ENCODE data around the gene CRB1. TPM values are rescaled to one million over a fixed set of nuclear protein-coding genes. Genes with fewer than 3 reads are reported as not detected.

CRB1 gene
- polyA plus RNA-seq, 1 donor (not counting 4 experiments of a cell fraction or from before 2014, with no cell fraction given) = 0.04 TPM

DNA sequence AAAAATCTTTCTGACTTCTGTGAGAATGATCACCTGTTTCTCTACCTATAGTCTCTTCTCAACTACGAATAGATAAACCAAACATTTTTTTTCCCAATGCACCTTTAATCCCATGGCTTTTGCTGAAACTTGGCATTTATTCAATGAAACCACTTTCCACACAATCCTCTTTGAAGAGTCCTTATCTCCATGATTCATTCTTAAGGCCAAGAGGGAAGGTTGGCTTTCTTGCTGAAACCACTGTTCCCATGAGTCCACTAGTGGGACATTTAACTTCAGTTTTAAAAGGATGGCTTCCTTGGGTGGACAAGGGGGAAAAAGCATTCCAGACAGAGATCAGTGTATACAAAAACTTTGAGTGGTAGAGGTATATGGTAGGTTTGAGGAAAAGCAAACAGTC, 73.6 kb downstream of the CRB1 start:
- Histone ChIP-seq H3K27me3 (ENCODE audit: control insufficient read depth, extremely low read depth, insufficient read depth, low read length) (peaks cover 3% of the 10 kb centered on the region), H2AFZ (ENCODE audit: control insufficient read depth, low read length) (no peak overlapping the region), H3K4me3 (ENCODE audit: control insufficient read depth in 2 of 3, extremely low read depth in 1 of 3, insufficient read depth in 2 of 3, low read depth in 1 of 3, low read length in 3 of 3) (no peak overlapping the region), H3K4me1 (ENCODE audit: control insufficient read depth, extremely low read depth, insufficient read depth, low read length) (no peaks in the 10 kb centered on the region), H4K20me1 (ENCODE audit: control insufficient read depth, extremely low read depth, insufficient read depth, low read length) (no peaks in the 10 kb centered on the region), H3K4me2 (ENCODE audit: control insufficient read depth, extremely low read depth, insufficient read depth, low read depth, low read length) (no peak overlapping the region), H3K9me3 (ENCODE audit: control insufficient read depth, low read depth, low read length) (no peaks in the 10 kb centered on the region), H3K9ac (ENCODE audit: control insufficient read depth, extremely low read depth, insufficient read depth, low read length) (no peak overlapping the region), H3K36me3 (ENCODE audit: control insufficient read depth in 2 of 2, extremely low read depth in 1 of 2, insufficient read depth in 2 of 2, low read length in 2 of 2) (no peaks in the 10 kb centered on the region), H3K27ac (ENCODE audit: control insufficient read depth, insufficient read depth, low read length) (no peak overlapping the region), H3K9me1 (ENCODE audit: control insufficient read depth, extremely low read depth, insufficient read depth, low read length) (no peaks in the 10 kb centered on the region), H3K79me2 (ENCODE audit: control insufficient read depth, insufficient read depth, low read length) (no peaks in the 10 kb centered on the region)
- DNase-seq (ENCODE audit: low read depth, low spot score) (no peak), FAIRE-seq (no peak)
- dilution Hi-C loops (cut with MboI; ENCODE audit: extremely low pct_ligation_motif_present, low sequenced_read_pairs) = no loop called here
- TF ChIP-seq EZH2 (IDR thresholded peaks at IDR 0.05; ENCODE audit: low read length) = no peak
- TF ChIP-seq, protein P1, sequence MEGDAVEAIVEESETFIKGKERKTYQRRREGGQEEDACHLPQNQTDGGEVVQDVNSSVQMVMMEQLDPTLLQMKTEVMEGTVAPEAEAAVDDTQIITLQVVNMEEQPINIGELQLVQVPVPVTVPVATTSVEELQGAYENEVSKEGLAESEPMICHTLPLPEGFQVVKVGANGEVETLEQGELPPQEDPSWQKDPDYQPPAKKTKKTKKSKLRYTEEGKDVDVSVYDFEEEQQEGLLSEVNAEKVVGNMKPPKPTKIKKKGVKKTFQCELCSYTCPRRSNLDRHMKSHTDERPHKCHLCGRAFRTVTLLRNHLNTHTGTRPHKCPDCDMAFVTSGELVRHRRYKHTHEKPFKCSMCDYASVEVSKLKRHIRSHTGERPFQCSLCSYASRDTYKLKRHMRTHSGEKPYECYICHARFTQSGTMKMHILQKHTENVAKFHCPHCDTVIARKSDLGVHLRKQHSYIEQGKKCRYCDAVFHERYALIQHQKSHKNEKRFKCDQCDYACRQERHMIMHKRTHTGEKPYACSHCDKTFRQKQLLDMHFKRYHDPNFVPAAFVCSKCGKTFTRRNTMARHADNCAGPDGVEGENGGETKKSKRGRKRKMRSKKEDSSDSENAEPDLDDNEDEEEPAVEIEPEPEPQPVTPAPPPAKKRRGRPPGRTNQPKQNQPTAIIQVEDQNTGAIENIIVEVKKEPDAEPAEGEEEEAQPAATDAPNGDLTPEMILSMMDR (optimal IDR thresholded peaks at IDR 0.05 in 1 of 3, IDR thresholded peaks at IDR 0.05 in 1 of 3, conservative IDR thresholded peaks at IDR 0.05 in 1 of 3; ENCODE audit: extremely low read depth in 1 of 3, insufficient read depth in 2 of 3, low read length in 3 of 3) = no peak

- Histone ChIP-seq H3K36me3 (ENCODE audit: control insufficient read depth in 2 of 2, extremely low read depth in 1 of 2, insufficient read depth in 2 of 2, low read length in 2 of 2) (no peaks in the 10 kb centered on the region), H2AFZ (ENCODE audit: control insufficient read depth, low read length) (no peak overlapping the region), H3K27ac (ENCODE audit: control insufficient read depth, insufficient read depth, low read length) (no peak overlapping the region), H3K4me1 (ENCODE audit: control insufficient read depth, extremely low read depth, insufficient read depth, low read length) (no peaks in the 10 kb centered on the region), H3K79me2 (ENCODE audit: control insufficient read depth, insufficient read depth, low read length) (no peaks in the 10 kb centered on the region), H4K20me1 (ENCODE audit: control insufficient read depth, extremely low read depth, insufficient read depth, low read length) (no peaks in the 10 kb centered on the region), H3K27me3 (ENCODE audit: control insufficient read depth, extremely low read depth, insufficient read depth, low read length) (peaks cover 3% of the 10 kb centered on the region), H3K9ac (ENCODE audit: control insufficient read depth, extremely low read depth, insufficient read depth, low read length) (no peak overlapping the region), H3K4me2 (ENCODE audit: control insufficient read depth, extremely low read depth, insufficient read depth, low read depth, low read length) (no peak overlapping the region), H3K9me1 (ENCODE audit: control insufficient read depth, extremely low read depth, insufficient read depth, low read length) (no peaks in the 10 kb centered on the region), H3K4me3 (ENCODE audit: control insufficient read depth in 2 of 3, extremely low read depth in 1 of 3, insufficient read depth in 2 of 3, low read depth in 1 of 3, low read length in 3 of 3) (no peak overlapping the region), H3K9me3 (ENCODE audit: control insufficient read depth, low read depth, low read length) (no peaks in the 10 kb centered on the region)
- dilution Hi-C loops (cut with MboI; ENCODE audit: extremely low pct_ligation_motif_present, low sequenced_read_pairs) = no loop called here
- TF ChIP-seq, protein P1 (optimal IDR thresholded peaks at IDR 0.05 in 1 of 3, IDR thresholded peaks at IDR 0.05 in 1 of 3, conservative IDR thresholded peaks at IDR 0.05 in 1 of 3; ENCODE audit: extremely low read depth in 1 of 3, insufficient read depth in 2 of 3, low read length in 3 of 3) = no peak
- TF ChIP-seq EZH2 (IDR thresholded peaks at IDR 0.05; ENCODE audit: low read length) = no peak
- no peak for DNase-seq (ENCODE audit: low read depth, low spot score)
- FAIRE-seq = no peak
Observed at GRCh38 chr1:197342044-197342565, 74.1 kb downstream of the CRB1 start.

Data from keratinocyte (primary cell).